HG02763 (cell line): ENCODE measurements around the gene TMF1.

ENCODE experiments used
- ATAC-seq: cut with Tn5 transposase; IDR thresholded peaks from one replicate; pipeline ENCODE4 v1.9.1; 2021; ENCODE audit warnings: mild to moderate bottlenecking, moderate library complexity; ENCODE audit not compliant: unreplicated experiment

The TMF1 gene

GRCh38 chr3:69051756-69052471 is at the start of gene TMF1:
Gene TMF1 (minus strand): TSS chr3:69052333. CDS start chr3:69052086, 247 bp downstream.
- ATAC-seq = peak; percentile 98

- ATAC-seq = no peak
These were observed 47.4 kb upstream of the TMF1 start for GRCh38 chr3:69099576-69099975.

GRCh38 chr3:69097407-69098086 is 45.4 kb upstream of the TMF1 start:
- no peak for ATAC-seq

- ATAC-seq = no peak
These were observed 44.2 kb upstream of the TMF1 start for GRCh38 chr3:69096299-69096698.

GRCh38 chr3:69095636-69096035 is 43.5 kb upstream of the TMF1 start:
- no peak for ATAC-seq

GRCh38 chr3:69094467-69095205 is 42.5 kb upstream of the TMF1 start:
- no peak for ATAC-seq

- ATAC-seq = peak; percentile 55
These were observed 39.9 kb upstream of the TMF1 start for GRCh38 chr3:69092030-69092516.

GRCh38 chr3:69091389-69092029 is 39.4 kb upstream of the TMF1 start:
- peak; percentile 1 for ATAC-seq

GRCh38 chr3:69090021-69090420 is 37.9 kb upstream of the TMF1 start:
- no peak for ATAC-seq

- ATAC-seq = no peak
These were observed 35.9 kb upstream of the TMF1 start for GRCh38 chr3:69088063-69088462.

GRCh38 chr3:69087030-69087791 is 35.1 kb upstream of the TMF1 start:
- no peak for ATAC-seq

GRCh38 chr3:69085833-69086722 is 33.9 kb upstream of the TMF1 start:
- no peak for ATAC-seq

- ATAC-seq = no peak
These were observed 33.2 kb upstream of the TMF1 start for GRCh38 chr3:69085168-69085832.

- ATAC-seq = peak; percentile 50
These were observed 32.4 kb upstream of the TMF1 start, which contains the start of gene ARL6IP5 for GRCh38 chr3:69084326-69085167. Gene ARL6IP5 (plus strand): TSS chr3:69084937. CDS start chr3:69085048, 111 bp downstream.

GRCh38 chr3:69082805-69083204 is 30.7 kb upstream of the TMF1 start:
- ATAC-seq = peak; percentile 50

GRCh38 chr3:69082361-69082760 is 30.2 kb upstream of the TMF1 start:
- ATAC-seq = no peak

GRCh38 chr3:69081583-69082262 is 29.6 kb upstream of the TMF1 start:
- ATAC-seq = no peak
